Loucy (cell line): ENCODE data around the gene HSH2D.

Experiments
- H2AFZ ChIP-seq: fragments of 200-600 bp; sonication (generic); 2 replicates; pipeline ENCODE4 v1.6.0; 2016; ENCODE audit warnings: antibody characterized with exemption, mild to moderate bottlenecking, low read length, moderate library complexity
- H3F3A ChIP-seq: fragments of 200-600 bp; 2 replicates; pipeline ENCODE4 v1.6.0; 2016; ENCODE audit warnings: antibody characterized with exemption, low read depth, mild to moderate bottlenecking
- H3K27me3 ChIP-seq: fragments of 200-600 bp; sonication (generic); 2 replicates; pipeline ENCODE4 v1.6.1; 2014; ENCODE audit warnings: low read length, mild to moderate bottlenecking; ENCODE audit not compliant: insufficient read depth, poor library complexity, severe bottlenecking
- H3K36me3 ChIP-seq: fragments of 200-600 bp; sonication (generic); 2 replicates; pipeline ENCODE4 v1.6.1; 2016; ENCODE audit warnings: low read length; ENCODE audit not compliant: insufficient read depth
- H3K4me1 ChIP-seq: fragments of 200-600 bp; sonication (generic); 2 replicates; pipeline ENCODE4 v1.5.1; 2014; ENCODE audit warnings: low read length, mild to moderate bottlenecking; ENCODE audit not compliant: insufficient read depth, poor library complexity, severe bottlenecking
- H3K4me2 ChIP-seq: fragments of 200-600 bp; sonication (generic); 2 replicates; pipeline ENCODE4 v1.6.0; 2014; ENCODE audit warnings: antibody characterized with exemption, low read length, low read depth, mild to moderate bottlenecking; ENCODE audit not compliant: poor library complexity, severe bottlenecking
- H3K4me3 ChIP-seq: fragments of 200-600 bp; sonication (generic); 2 replicates; pipeline ENCODE4 v1.5.1; 2014; ENCODE audit warnings: low read length, mild to moderate bottlenecking, mixed read lengths; ENCODE audit not compliant: poor library complexity, severe bottlenecking
- H3K79me2 ChIP-seq: fragments of 200-600 bp; sonication (generic); 2 replicates; pipeline ENCODE4 v1.6.1; 2014; ENCODE audit warnings: low read length; ENCODE audit not compliant: insufficient read depth
- H3K9ac ChIP-seq: fragments of 200-600 bp; sonication (generic); 2 replicates; pipeline ENCODE4 v1.6.0; 2014; ENCODE audit warnings: mild to moderate bottlenecking, low read depth, low read length, moderate library complexity; ENCODE audit not compliant: poor library complexity, severe bottlenecking
- H3K9me2 ChIP-seq: fragments of 200-600 bp; sonication (generic); replicated peaks from 2 replicates; pipeline ENCODE4 v1.6.1; 2016; ENCODE audit warnings: low read depth, low read length, mixed read lengths
- H3K9me3 ChIP-seq: fragments of 200-600 bp; sonication (generic); 2 replicates; pipeline ENCODE4 v1.6.1; 2014; ENCODE audit warnings: mild to moderate bottlenecking, antibody characterized with exemption, low read length, low read depth; ENCODE audit not compliant: insufficient read depth
- H4K20me1 ChIP-seq: fragments of 200-600 bp; sonication (generic); 2 replicates; pipeline ENCODE4 v1.6.0; 2014; ENCODE audit warnings: antibody characterized with exemption, low read length, mild to moderate bottlenecking; ENCODE audit not compliant: insufficient read depth, poor library complexity, severe bottlenecking
- CTCF ChIP-seq: fragments of 200-600 bp; sonication (generic); conservative IDR thresholded peaks from 2 replicates; pipeline ENCODE4 v1.5.1; 2014; ENCODE audit warnings: mild to moderate bottlenecking, antibody characterized with exemption, low read length
- EZH2phosphoT487 ChIP-seq: fragments of 200-600 bp; IDR thresholded peaks from 2 replicates; pipeline ENCODE4 v1.6.1; 2018; ENCODE audit warnings: antibody characterized with exemption, mild to moderate bottlenecking, moderate library complexity, borderline replicate concordance

The HSH2D gene

GRCh38 chr19:16184665-16185122 is 41.2 kb downstream of the HSH2D start:
- Histone ChIP-seq H3F3A (no peaks in the 10 kb centered on the region), H3K9ac (peak overlapping the region; percentile 58), H2AFZ (peak overlapping the region; percentile 64; the same call in 1 of the 2 replicates), H3K9me2 (no peaks in the 10 kb centered on the region), H3K4me1 (peaks cover 33% of the 10 kb centered on the region), H4K20me1 (peaks cover 22% of the 10 kb centered on the region), H3K4me3 (peak overlapping the region; percentile 86), H3K27me3 (no peaks in the 10 kb centered on the region), H3K4me2 (peak overlapping the region; percentile 79), H3K79me2 (peaks cover 42% of the 10 kb centered on the region), H3K9me3 (no peaks in the 10 kb centered on the region), H3K36me3 (peaks cover 6% of the 10 kb centered on the region; the same call in 1 of the 2 replicates)
- TF ChIP-seq CTCF (no peak), EZH2phosphoT487 (no peak)

DNA sequence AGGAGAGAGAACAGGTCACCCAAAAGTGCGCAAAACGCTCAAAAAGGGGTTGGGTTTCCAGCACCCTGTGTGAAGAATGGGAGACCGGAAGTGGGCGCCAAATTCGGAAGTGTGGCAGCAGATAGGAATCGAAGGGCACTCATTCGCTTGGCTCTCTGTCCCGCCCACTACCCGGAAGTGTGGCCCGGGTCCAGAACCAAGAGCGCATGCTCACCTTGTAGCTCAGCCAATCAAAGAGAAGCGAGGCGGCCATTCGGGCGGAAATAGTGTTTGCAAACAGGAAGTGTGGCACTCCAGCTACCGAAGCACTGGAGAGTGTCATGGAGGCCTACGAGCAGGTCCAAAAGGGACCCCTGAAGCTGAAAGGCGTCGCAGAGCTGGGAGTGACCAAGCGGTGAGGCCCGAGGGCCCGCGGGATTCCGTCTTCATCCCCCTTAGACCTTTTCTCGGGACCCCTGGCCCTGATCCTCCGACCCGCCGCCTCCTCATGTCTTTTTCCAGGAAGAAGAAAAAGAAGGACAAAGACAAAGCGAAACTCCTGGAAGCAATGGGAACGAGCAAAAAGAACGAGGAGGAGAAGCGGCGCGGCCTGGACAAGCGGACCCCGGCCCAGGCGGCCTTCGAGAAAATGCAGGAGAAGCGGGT is 41.8 kb downstream of the HSH2D start, which contains the start of gene FAM32A:
Gene FAM32A (plus strand): TSS at position 288 of the 645 bp plus-strand sequence. CDS start 33 bp downstream, at position 321.
- Histone ChIP-seq H3F3A (no peaks in the 10 kb centered on the region), H3K4me3 (peak within 1 kb of the TSS; percentile 86), H3K27me3 (no peaks in the 10 kb centered on the region), H3K9me3 (no peaks in the 10 kb centered on the region), H2AFZ (peak within 1 kb of the TSS; percentile 64), H3K9ac (peak within 1 kb of the TSS; percentile 88), H3K36me3 (peaks cover 11% of the 10 kb centered on the region; the same call in 1 of the 2 replicates), H4K20me1 (peaks cover 22% of the 10 kb centered on the region), H3K79me2 (peaks cover 47% of the 10 kb centered on the region), H3K4me2 (peak within 1 kb of the TSS; percentile 95), H3K4me1 (peaks cover 33% of the 10 kb centered on the region), H3K9me2 (no peaks in the 10 kb centered on the region)
- no peak for TF ChIP-seq EZH2phosphoT487
- TF ChIP-seq CTCF: no peak

DNA sequence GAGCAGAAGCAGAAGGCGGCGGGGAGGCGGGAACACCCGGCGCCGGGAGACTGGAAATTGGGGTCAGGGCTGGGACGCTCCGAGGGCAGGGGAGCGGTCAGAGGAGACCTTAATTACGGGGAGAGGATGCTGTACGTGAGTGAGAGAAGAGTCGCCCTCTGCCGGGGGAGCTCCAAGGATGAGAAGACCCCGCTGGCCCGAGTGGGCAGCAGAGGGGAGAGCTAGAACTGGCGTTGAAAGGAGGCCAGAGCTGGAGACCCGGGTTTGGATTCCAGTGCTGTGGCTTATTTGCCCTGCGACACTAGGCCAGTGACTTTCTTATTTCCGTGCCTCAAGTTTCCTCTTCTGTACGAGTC is 42.3 kb downstream of the HSH2D start:
- Histone ChIP-seq H3F3A (no peaks in the 10 kb centered on the region), H2AFZ (0 out of 2 replicates have a peak overlapping the region, but pooled peaks have one; percentile 60), H3K36me3 (peaks cover 16% of the 10 kb centered on the region; the same call in 1 of the 2 replicates), H3K9me2 (no peaks in the 10 kb centered on the region), H3K9me3 (no peaks in the 10 kb centered on the region), H4K20me1 (peaks cover 22% of the 10 kb centered on the region), H3K4me2 (peak overlapping the region; percentile 95), H3K79me2 (peaks cover 50% of the 10 kb centered on the region), H3K4me1 (peaks cover 29% of the 10 kb centered on the region), H3K27me3 (no peaks in the 10 kb centered on the region), H3K9ac (peak overlapping the region; percentile 88), H3K4me3 (peak overlapping the region; percentile 86)
- TF ChIP-seq EZH2phosphoT487 (no peak), CTCF (peak; percentile 63)
